HCT116 (cell line): ENCODE measurements around the gene SPTBN4.

Experiments
- ELF1 ChIP-seq: IDR thresholded peaks from 2 replicates; pipeline ENCODE4 v1.6.1; 2012; ENCODE audit warnings: low read depth, borderline replicate concordance
- EZH2 ChIP-seq: fragments of 200-600 bp; sonication (generic); IDR thresholded peaks from 2 replicates; pipeline ENCODE4 v1.6.1; 2017; ENCODE audit warnings: antibody characterized with exemption, mixed run types
- EZH2phosphoT487 ChIP-seq: fragments of 200-600 bp; IDR thresholded peaks from 2 replicates; pipeline ENCODE4 v1.6.1; 2018; ENCODE audit warnings: antibody characterized with exemption, borderline replicate concordance
- POLR2A ChIP-seq: IDR thresholded peaks from 2 replicates; pipeline ENCODE4 v1.7.0; 2011; ENCODE audit warnings: borderline replicate concordance; ENCODE audit not compliant: insufficient read depth, insufficient read length; ENCODE audit errors: extremely low read depth
- POLR2AphosphoS5 ChIP-seq: IDR thresholded peaks from 2 replicates; pipeline ENCODE4 v1.6.1; 2011; ENCODE audit warnings: mild to moderate bottlenecking, low read depth, low read length, moderate library complexity
- RAD21 ChIP-seq: IDR thresholded peaks from 2 replicates; pipeline ENCODE4 v1.6.1; 2012; ENCODE audit warnings: low read depth, mild to moderate bottlenecking
- SIN3A ChIP-seq: IDR thresholded peaks from 2 replicates; pipeline ENCODE4 v1.6.1; 2012; ENCODE audit warnings: low read depth
- YY1 ChIP-seq: IDR thresholded peaks from 2 replicates; pipeline ENCODE4 v1.6.1; 2011; ENCODE audit warnings: low read length, low read depth, moderate library complexity, mild to moderate bottlenecking; ENCODE audit not compliant: insufficient replicate concordance; ENCODE audit errors: extremely low read depth
- TF ChIP-seq, protein P1 (sequence below), 3 experiments: fragments of 200-600 bp in 1 of 3; sonication (generic) in 1 of 3; IDR thresholded peaks in 2 of 3; conservative IDR thresholded peaks in 1 of 3; 2 replicates each; pipeline ENCODE4 v1.5.1; 2012 to 2017; ENCODE audit warnings: low read depth in 2 of 3, low read length in 2 of 3, antibody characterized with exemption in 1 of 3, borderline replicate concordance in 1 of 3, control low read depth in 1 of 3, mild to moderate bottlenecking in 1 of 3, mixed read lengths in 1 of 3, mixed run types in 1 of 3, moderate library complexity in 1 of 3; ENCODE audit not compliant: insufficient read depth in 1 of 3
- TF ChIP-seq, protein P2 (sequence below): IDR thresholded peaks from 2 replicates; pipeline ENCODE4 v1.6.1; 2012

DNA sequence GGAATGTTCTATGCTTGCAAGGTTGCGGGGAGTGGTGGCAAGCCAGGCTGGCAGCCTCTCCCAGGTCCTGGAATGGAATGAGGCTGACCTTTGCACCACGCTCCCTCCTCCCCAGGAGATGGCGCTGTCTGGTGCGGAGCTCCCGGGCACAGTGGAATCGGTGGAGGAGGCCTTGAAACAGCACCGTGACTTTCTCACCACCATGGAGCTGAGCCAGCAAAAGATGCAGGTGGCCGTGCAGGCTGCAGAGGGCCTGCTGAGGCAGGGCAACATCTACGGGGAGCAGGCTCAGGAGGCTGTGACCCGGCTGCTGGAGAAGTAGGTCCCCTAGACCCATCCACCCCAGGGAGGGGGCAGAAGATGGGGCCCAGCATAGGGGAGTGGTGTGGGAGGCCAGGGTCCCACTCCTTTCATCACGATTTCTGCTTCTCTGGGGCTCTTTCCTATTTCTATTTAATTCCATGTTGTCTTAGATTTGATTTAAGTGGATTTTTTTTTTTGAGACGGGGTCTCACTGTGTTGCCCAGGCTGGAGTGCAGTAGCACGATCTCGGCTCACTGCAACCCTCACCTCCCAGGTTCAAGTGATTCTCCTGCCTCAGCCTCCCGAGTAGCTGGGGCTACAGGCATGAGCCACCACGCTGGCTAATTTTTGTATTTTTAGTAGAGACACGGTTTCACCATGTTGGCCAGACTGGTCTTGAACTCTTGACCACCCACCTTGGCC, 56.7 kb downstream of the SPTBN4 start:
- TF ChIP-seq SIN3A (no peak), POLR2AphosphoS5 (peak; percentile 44), EZH2 (no peak), POLR2A (no peak), RAD21 (peak; percentile 73), EZH2phosphoT487 (no peak), YY1 (peak; percentile 67), ELF1 (no peak)
- TF ChIP-seq, protein P1, sequence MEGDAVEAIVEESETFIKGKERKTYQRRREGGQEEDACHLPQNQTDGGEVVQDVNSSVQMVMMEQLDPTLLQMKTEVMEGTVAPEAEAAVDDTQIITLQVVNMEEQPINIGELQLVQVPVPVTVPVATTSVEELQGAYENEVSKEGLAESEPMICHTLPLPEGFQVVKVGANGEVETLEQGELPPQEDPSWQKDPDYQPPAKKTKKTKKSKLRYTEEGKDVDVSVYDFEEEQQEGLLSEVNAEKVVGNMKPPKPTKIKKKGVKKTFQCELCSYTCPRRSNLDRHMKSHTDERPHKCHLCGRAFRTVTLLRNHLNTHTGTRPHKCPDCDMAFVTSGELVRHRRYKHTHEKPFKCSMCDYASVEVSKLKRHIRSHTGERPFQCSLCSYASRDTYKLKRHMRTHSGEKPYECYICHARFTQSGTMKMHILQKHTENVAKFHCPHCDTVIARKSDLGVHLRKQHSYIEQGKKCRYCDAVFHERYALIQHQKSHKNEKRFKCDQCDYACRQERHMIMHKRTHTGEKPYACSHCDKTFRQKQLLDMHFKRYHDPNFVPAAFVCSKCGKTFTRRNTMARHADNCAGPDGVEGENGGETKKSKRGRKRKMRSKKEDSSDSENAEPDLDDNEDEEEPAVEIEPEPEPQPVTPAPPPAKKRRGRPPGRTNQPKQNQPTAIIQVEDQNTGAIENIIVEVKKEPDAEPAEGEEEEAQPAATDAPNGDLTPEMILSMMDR (IDR thresholded peaks at IDR 0.05 in 2 of 3, conservative IDR thresholded peaks at IDR 0.05 in 1 of 3; ENCODE audit: borderline replicate concordance in 1 of 3, insufficient read depth in 1 of 3, low read depth in 2 of 3, low read length in 2 of 3), result peak; percentile 91 to 95 (median 92)
- TF ChIP-seq, protein P2, sequence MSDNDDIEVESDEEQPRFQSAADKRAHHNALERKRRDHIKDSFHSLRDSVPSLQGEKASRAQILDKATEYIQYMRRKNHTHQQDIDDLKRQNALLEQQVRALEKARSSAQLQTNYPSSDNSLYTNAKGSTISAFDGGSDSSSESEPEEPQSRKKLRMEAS, result no peak; the same call in 1 of the 2 replicates
